HG03139 (cell line): ENCODE results near the gene FAT2.
"Not testable (repeated sequence)": the region's sequence is repeated elsewhere in the genome, so short reads cannot be mapped to it uniquely, and the experiment has no call there.

Experiments used
- ATAC-seq: cut with Tn5 transposase; IDR thresholded peaks from one replicate; pipeline ENCODE4 v1.9.1; 2021; ENCODE audit not compliant: unreplicated experiment

The FAT2 gene

DNA sequence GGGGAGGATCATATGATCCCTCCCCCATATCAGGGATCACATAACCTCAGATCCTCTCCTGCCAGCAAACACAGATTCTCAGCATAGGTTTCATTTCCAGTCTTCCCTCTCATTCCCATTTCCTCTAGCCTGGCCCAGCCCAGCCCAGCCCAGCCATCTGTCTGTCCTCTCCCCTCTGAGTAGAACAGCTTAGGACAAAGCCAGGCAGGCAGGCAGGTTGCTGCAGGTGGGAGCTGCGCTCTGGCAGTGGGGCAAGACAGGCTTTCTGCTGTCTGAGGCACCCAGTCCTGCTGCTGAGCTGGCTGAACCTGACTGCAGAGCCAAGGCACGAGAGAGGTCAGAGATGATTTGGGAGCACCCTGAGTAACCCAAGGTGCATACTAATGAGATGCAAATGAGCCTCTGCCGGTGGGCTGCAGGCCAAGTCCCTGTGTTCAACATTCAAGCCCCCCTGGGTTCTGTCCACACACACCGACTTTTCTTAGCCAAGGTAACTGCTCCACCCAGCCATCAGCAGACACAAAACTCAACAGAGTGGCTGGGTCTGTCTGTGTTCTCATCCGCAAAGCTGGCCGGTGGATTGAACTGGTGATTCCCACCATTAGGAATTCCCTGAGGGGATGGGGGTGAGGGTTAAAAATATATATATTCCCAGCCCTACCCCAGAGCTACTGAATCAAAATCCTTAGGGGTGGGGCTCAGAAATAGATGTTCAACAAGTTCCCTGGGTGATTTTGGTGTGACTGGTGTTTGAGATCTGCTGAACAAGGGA, 9.1 kb downstream of the FAT2 start:
- ATAC-seq, result no peak

DNA sequence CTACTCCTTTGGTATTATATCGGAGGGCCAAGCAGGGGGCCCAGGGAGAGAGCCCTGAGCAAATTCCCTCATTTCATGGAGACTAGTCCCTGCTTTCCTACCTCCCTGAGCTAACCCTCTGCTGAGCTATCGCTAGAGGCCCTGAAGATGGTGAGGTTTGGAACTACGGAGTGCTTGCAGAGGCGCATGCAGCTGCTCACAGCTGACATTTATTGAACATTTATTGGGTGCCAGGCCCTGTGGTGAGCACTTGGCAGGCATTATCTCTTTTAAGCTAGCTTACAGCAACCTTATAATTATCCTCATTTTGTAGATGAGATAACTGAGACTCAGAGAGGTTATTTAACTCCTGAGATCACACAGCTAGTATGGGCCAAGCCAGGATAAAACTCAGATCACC, 9.8 kb downstream of the FAT2 start:
- no peak for ATAC-seq

DNA sequence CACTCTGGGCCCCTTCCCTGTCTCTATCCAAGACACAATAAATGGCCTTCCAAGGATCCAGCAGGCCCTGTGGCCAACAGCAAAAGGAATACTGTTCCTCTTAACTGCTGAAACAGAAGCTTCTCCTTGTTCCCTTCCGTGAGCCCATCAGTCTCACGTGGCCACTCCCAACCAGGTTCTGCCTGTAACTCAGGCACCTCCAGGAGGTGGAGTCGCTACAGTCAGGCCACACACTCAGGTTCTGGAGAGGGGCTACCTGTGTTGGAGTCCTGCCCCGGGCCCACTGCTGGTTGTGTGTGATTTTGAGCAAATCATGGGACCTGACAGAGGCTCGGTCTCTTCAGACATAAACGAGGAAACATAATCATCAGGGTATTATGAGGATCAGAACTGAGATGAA, 10.3 kb downstream of the FAT2 start:
- ATAC-seq, result no peak

DNA sequence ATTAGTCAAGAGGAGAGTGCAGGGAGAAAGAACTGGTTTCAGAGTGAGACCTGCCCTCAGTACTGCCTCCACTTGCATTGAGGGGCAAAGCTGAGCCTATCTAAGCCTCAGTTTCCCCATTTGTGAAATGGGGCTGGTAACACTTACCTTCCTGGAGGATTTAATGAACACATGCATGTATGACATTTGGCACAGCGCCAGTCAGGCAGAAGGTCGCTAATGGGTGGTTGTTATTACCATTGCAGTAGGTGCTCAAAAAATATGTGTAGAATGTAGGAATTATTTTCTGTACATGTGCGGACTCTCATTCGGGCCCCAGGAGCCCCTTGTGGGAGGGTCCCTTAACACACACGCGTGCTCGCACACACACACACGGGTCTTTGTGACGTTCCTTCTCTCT, 10.9 kb downstream of the FAT2 start:
- ATAC-seq, result no peak

DNA sequence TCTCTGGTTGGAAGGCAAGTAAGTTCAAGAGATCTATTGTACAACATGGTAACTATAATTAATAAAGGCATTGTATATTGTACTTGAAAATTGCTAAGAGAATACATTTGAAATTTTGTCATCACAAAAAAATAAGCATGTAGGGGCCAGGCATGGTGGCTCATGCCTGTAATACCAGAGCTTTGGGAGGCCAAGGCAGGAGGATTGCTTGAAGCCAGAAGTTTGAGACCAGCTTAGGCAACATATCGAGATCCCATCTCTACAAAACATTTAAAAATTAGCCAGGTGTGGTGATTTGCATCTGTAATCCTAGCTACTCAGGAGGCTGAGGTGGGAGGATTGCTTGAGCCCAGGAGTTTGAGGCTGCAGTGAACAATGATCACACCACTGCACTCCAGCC, 12.0 kb downstream of the FAT2 start:
- ATAC-seq, result not testable (repeated sequence)

DNA sequence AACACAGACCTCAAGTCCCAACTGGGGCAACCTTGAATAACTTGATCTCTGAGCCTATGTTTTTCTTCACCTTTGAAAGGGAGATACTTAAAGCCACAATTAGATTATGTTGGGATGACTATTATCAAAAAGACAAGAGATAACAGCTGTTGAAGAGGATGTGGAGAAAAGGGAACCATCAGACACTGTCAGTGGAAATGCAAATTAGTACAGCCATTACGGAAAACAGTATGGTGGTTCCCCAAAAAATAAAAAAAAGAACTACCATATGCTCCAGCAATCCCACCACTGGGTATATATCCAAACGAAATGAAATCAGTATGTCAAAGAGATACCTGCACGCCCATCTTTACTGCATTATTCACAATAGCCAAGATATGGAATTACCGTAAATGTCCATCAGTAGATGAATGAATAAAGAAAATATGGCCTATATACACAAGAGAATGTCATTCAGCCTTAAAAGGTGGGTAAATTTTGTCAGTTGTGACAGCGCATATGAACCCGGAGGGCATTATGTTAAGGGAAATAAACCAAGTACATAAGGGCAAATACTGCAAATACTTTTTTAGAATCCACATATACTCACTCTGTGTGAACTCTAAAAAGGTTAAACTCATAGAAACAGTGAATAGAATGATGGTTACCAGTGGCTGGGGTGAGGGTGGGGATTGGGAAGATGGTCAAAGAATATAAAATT, 12.7 kb downstream of the FAT2 start:
- ATAC-seq, result no peak

DNA sequence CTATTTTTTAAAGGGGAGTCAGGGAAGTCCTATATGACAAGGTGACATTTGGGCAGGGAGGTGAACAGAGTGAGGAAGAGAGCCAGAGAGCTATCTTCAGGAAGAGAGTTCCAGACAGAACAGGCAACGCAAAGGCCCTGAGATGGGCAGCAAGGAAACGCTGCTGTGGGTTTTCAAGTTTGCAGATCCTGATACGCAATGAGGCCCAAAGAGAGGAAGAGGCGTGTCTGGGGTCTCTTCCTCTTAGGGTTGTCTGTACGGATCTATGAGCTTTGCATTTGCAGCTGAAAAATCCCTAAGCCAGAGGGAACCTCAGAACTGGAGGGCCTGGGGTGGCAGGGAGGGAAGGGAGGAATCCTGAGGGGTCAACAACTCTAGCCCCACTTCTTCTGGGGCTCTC, 13.6 kb downstream of the FAT2 start:
- ATAC-seq, result no peak

DNA sequence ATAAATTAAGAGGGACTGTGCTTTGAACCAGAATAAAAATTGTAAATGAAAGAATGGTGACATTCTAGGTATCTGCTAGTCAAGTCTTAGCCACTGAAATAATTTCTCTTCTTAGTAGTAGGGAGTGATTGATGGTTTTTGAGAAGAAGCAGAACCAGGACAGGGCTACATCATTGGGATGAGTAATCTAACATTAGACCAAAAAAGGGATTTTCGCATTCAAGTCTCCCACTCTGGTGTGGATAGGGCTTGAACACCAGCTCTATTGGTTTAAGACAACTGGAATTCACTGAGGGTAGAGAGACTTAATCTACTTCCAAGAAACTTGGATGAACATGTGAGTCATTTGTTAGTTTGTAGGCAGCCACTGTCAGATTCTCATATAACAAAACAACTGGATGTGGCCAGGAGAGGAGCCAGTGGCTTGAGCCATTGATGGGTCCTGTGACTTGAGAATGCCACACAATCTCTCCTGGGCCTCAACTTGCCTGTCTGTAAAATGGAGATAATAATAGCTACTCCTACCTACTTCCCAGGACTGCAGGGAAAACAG, 16.6 kb downstream of the FAT2 start:
- no peak for ATAC-seq

DNA sequence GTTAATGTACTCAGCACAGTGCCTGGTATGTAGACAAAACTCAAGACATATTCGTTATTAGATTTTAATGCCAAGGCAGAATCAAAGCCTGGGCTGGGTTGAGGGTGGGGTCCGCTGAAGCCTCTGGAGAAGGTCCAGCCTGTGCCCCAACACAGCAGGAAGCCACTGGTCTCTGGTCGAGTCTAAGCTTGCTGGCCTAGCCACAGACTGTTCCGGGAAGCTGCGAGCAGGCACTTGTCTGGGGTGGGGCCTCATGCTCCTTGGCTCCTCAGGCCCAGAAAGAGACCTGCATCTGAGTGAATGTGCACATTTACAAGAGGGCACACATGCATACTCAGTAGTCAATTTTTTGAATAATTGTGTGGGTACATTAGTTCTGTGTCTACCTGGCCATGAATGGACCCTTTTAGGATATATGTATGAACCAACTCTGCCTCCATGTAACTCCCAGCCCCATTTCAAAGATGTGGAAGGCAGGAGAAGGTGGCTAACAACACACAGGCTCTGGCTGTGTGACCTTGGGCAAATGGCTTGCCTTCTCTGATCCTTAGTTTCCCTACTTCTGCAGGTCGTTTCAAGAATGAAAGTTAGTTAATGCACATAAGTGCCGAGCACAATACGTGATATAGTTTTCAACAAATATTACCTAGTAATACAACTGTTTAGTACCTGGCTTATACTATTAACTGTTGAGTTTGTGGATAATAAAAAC, 18.3 kb downstream of the FAT2 start:
- no peak for ATAC-seq

DNA sequence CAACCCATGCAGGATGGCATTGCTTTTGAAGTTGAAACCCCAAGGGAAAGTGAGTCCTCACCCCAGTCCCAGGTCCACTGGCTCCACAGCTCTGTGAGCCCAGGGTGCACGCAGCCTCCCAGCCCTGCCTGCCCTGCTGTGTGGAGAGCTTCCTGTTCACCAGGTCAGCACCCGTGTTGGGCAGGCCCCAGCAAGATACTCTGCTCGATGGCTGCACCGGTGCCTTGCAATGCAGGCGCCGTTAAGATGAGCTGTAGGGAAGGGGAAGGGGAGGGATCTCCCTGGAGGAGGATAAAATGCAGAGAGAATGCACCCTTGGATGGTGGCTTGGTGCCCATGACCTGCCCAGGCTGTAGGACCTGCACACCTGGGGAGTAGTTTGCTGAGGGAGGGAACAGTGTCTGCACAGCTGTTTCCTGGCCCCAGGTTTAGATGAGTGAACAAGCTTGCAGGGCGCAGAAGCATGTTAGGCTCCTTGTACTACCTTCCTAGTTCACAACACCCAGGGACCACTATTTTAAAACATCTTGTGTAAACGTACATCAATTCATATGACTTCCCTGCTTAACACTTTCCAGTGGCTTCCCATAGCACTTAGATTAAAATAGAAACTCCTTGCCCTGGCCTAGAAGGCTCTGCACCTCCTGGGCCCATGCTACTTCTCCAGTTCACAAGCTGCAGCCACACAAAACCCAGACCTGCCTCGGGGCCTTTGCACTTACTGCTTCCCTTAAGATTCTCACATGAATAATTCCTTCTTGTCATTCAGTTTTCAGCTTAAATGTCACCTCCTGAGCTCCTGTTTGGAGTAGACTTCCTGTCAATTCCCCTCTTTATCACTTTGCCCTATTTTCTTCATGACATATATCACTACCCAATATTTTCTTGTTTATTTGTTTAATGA, 19.6 kb downstream of the FAT2 start:
- no peak for ATAC-seq

DNA sequence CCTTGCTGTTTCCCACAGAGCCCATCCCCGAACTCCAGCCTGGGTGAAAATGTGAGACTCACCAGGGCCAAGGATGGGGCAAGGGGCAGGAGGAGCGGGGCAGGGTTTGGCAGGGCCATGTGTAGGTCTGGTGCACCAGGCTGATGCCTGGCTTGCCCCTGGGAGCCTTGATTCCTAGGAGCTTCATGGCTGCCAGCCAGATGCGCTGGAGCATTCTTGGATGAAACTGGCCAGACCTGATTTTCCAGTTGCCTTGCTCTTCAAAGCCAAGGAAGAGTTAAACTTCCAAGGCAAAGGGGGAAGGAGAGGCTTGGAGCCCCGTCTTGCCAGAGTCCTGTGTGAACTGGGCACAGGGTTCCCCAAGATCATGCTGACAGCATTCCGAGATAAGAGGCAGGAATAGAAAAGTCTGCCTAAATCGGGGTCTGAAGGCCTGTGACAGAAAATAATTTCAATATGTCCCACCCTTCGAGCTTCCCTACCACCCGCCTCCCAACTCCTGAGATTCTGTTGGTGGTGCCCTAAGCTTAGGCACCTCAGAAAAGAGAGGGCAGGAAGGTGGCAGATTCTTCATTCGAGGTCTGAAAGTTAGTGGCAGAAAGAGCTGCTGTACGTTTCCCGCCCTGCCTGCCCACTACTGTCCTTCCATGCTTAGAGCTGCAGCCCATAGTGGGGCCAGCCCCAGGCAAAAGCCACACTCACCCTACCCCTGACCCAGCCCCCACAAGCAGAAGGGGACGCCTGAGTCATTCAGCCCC, 20.4 kb downstream of the FAT2 start:
- ATAC-seq, result no peak

DNA sequence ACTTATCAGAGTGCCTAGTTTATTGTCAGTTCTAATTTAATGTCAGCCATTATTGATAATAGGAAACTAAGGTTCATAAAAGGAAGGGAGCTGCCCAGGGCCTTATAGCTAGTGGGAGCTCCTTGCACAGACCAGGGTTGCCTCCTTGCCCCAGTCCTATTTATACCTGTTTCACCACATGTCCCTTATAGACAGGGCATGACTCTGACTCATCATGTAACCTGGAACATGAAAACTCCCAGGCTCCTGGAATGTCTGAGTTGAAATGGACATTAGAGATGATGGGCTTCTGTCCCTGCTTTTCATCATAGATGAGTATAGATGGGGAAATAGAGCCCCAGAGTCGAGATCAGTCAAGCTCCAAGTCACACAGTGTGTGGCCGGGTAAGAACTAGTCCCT, 21.1 kb downstream of the FAT2 start:
- no peak for ATAC-seq

DNA sequence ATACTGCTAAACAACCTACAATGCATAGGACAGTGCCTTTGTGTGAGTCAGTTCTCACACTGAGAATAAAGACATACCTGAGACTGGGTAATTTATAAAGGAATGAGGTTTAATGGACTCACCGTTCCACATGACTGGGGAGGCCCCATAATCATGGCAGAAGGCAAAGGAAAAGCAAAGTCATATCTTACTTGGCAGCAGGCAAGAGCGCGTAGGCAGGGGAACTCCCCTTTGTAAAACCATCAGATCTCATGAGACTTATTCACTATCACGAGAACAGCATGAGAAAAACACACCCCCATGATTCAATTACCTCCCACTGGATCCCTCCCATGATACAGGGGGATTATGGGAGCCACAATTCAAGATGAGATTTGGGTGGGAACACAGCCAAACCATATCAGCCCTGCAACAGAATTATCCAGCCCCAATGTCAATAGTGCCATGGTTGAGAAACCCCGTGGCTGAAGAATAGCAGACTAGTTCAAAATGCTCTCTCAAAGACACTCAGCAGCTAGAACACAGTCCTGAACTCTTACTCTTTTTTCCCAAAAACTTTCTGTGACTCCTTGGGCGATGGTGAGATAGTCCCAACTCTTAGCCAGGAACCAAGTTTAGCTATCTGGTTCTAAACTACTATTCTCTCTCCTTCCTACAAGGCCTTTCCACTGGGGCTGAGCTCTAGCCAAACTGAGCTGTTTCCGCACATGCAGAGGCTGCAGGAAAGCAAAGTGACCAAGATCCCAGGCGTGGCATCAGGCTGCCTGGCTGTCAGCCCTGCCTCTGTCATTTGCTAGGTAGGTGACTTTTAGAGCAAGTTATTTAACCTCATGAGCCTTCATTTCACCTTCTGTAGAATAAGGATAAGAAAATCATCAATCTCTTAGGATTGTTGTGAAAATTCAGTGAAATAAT, 21.7 kb downstream of the FAT2 start:
- ATAC-seq, result no peak

DNA sequence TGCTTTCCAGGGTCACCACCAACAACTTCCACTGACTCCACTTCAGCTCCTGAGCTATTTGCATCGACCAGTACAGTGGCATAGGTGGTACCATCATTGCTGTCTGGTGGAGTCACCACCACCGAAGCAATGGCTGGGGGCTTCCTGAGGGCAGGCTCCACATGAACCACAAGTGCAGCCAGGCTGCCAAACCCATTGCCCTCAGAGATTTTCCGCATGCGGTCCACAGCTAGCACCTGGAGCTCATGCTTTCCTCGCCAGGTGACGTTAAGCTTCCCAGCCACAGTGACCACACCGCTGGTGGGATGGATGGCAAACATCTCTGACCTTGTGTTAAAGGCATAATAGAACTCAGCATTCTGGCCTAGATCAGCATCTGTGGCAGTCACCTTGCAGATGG, 23.1 kb downstream of the FAT2 start:
- ATAC-seq, result no peak

DNA sequence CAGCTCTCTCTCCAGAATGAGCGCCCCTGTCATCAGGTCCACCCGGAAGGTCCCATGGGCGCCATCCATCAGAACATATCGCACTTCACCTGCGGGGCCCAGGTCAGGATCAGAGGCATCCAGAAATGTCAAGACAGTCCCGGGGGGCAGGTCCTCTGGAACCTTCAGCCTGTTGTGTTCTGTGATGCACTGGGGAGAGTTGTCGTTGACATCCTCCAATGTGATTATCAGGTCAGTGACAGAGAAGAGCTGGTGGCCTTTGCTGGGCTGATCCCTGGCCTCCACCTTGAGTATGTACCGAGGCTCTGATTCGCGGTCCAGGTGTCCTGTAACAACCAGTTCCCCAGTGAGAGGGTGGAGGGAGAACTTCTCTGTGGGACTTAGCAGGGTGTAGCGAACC, 25.2 kb downstream of the FAT2 start:
- no peak for ATAC-seq

DNA sequence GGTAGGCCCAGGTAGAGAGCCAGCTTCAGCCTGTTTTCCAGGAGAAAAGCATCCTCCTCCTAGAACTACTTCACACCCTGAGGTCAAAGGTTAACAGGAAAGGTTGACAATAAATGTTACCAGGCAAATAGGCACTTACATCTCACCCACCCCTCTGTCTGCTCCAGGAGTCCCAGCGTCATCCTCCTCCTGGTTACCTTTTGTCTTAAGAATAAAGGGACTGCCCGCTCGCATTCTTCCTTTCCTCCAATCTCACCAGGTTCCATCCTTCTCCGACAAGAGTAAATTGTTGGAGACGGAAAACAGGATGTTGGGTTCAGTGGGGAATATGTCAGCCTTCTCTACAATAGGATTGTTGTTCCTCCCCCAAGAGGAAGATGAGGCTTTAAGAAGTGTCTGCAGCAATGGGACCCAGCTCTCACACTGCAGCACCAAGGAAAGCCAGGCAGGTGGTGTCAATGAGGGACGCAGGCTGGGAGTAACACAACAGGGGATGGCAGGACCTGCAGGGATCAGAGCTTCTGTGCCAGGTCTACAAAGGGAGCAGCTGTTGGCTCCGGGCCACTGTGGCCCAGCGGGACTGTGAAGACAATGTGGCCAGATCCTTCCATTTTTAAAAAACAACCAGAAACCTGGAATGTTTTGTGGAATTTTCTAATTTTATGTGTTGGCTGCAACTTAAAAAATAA, 29.0 kb downstream of the FAT2 start:
- ATAC-seq, result no peak

DNA sequence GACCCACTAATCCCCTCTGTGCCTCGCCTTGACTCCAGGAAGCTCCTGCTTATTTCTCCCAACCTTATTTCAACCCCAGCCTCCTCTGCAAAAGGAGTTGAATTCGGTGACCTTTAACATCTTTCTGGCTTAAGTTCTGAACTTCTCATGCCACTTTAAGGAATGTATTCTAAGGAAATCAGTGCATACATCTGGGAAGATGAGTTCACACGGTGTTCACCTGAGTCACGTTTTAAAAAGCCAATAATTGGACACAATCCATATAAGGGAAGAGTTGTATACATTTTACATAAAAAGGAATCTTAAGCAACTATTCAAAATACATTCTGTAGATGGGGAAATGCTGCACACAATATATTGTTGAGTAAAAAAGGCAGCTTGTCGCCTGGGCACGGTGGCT, 33.2 kb downstream of the FAT2 start:
- ATAC-seq, result no peak

DNA sequence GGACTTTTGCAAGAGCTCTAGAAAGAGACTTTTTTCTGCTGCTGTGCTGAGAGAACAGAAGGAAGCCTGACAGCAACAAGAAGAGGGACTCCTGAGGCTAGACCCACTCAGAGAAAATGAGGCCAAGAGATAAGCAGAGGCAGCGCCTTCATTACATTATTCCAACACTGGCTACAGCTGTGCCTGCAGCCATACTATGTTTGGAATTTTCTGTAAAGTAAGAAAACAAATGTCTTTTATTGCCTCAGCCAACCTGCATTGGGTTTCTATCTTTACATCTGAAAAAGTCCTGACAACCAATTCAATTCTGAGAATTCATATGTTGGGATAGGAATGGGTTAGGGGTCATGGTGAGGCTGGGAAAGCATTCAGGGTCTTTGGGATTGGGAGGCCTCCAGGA, 33.7 kb downstream of the FAT2 start:
- no peak for ATAC-seq
